HEK293 (cell line): ENCODE measurements around the gene CCR9.

ENCODE experiments used
- CTCF ChIA-PET: fragments of 350-600 bp; formaldehyde crosslinking; extraction: SDS; loops from one replicate; lab custom pipeline; 2021; ENCODE audit warnings: antibody characterized with exemption; lab: Yijun Ruan, JAX
- POLR2A ChIA-PET: fragments of 300-600 bp; formaldehyde crosslinking; extraction: SDS; loops from one replicate; lab custom pipeline; 2020; ENCODE audit warnings: antibody characterized with exemption, inconsistent platforms; lab: Yijun Ruan, JAX
- H3K27ac ChIP-seq: fragments of 200-500 bp; sonication (Bioruptor generic); 2 replicates; pipeline ENCODE4 v1.5.1; 2014; ENCODE audit warnings: low read depth, low read length, control low read depth, inconsistent platforms; ENCODE audit errors: extremely low read depth
- H3K36me3 ChIP-seq, 2 experiments: fragments of 200-500 bp in 1 of 2; sonication (Bioruptor generic) in 1 of 2; 1 replicate in 1 of 2; 2 replicates in 1 of 2; pipeline ENCODE4 v1.5.1; 2014 to 2017; ENCODE audit warnings: inconsistent platforms in 2 of 2, low read length in 2 of 2; ENCODE audit not compliant: control insufficient read depth in 2 of 2, insufficient read depth in 1 of 2
- H3K4me1 ChIP-seq: fragments of 200-500 bp; sonication (Bioruptor generic); 2 replicates; pipeline ENCODE4 v1.5.1; 2014; ENCODE audit warnings: mild to moderate bottlenecking, low read length, inconsistent platforms; ENCODE audit not compliant: control insufficient read depth, insufficient read depth
- H3K4me3 ChIP-seq: 2 replicates; pipeline ENCODE4 v1.5.1; 2011; ENCODE audit warnings: low read depth, mild to moderate bottlenecking, control low read depth, low read length, moderate library complexity
- H3K9me3 ChIP-seq: fragments of 200-500 bp; sonication (Bioruptor generic); 2 replicates; pipeline ENCODE4 v1.5.1; 2014; ENCODE audit warnings: low read depth, low read length, inconsistent platforms; ENCODE audit not compliant: control insufficient read depth, insufficient read depth
- EGR2 ChIP-seq: fragments of 450-650 bp; formaldehyde crosslinking; IDR thresholded peaks from 2 replicates; pipeline ENCODE4 v1.5.1; 2016; ENCODE audit warnings: low read depth, missing biosample characterization, missing genetic modification characterization
- GLI2 ChIP-seq: fragments of 450-650 bp; formaldehyde crosslinking; IDR thresholded peaks from 2 replicates; pipeline ENCODE4; 2017; ENCODE audit warnings: missing biosample characterization, missing genetic modification characterization, low read depth, borderline replicate concordance
- HOXA7 ChIP-seq: sonication (generic); formaldehyde crosslinking; IDR thresholded peaks from 2 replicates; pipeline ENCODE4 v1.8.1; 2022; ENCODE audit warnings: missing genetic modification reagents, borderline replicate concordance
- IKZF3 ChIP-seq: fragments of 450-650 bp; IDR thresholded peaks from 2 replicates; pipeline ENCODE4 v1.5.0; 2018; ENCODE audit warnings: missing biosample characterization, mild to moderate bottlenecking, missing genetic modification characterization, moderate library complexity
- SCRT2 ChIP-seq: fragments of 450-650 bp; formaldehyde crosslinking; IDR thresholded peaks from 2 replicates; pipeline ENCODE4 v1.5.1; 2016; ENCODE audit warnings: missing biosample characterization, missing genetic modification characterization
- SP2 ChIP-seq: fragments of 450-650 bp; formaldehyde crosslinking; IDR thresholded peaks from 2 replicates; pipeline ENCODE4 v1.5.1; 2016; ENCODE audit warnings: missing biosample characterization, missing genetic modification characterization
- TCF7L2 ChIP-seq: IDR thresholded peaks from 2 replicates; pipeline ENCODE4 v1.6.1; 2011; ENCODE audit warnings: low read depth, mild to moderate bottlenecking, inconsistent platforms, low read length, moderate library complexity, borderline replicate concordance
- ZBTB26 ChIP-seq: fragments of 450-650 bp; formaldehyde crosslinking; optimal IDR thresholded peaks from 2 replicates; pipeline ENCODE3; 2016; ENCODE audit warnings: missing biosample characterization, mild to moderate bottlenecking, missing genetic modification characterization
- ZNF132 ChIP-seq: fragments of 450-650 bp; formaldehyde crosslinking; IDR thresholded peaks from 2 replicates; pipeline ENCODE4 v1.5.1; 2017; ENCODE audit warnings: missing biosample characterization, missing genetic modification characterization, borderline replicate concordance
- ZNF133 ChIP-seq: fragments of 450-650 bp; formaldehyde crosslinking; IDR thresholded peaks from 2 replicates; pipeline ENCODE4 v1.5.1; 2016; ENCODE audit warnings: missing biosample characterization, missing genetic modification characterization
- ZNF138 ChIP-seq: fragments of 450-650 bp; formaldehyde crosslinking; IDR thresholded peaks from 2 replicates; pipeline ENCODE4 v1.5.1; 2016; ENCODE audit warnings: missing biosample characterization, missing genetic modification characterization, borderline replicate concordance
- ZNF140 ChIP-seq: fragments of 450-650 bp; formaldehyde crosslinking; IDR thresholded peaks from 2 replicates; pipeline ENCODE4 v1.5.1; 2016; ENCODE audit warnings: missing biosample characterization, missing genetic modification characterization
- ZNF19 ChIP-seq: fragments of 450-650 bp; formaldehyde crosslinking; IDR thresholded peaks from 2 replicates; pipeline ENCODE4; 2016; ENCODE audit warnings: missing biosample characterization, missing genetic modification characterization, low read depth
- ZNF311 ChIP-seq: fragments of 450-650 bp; formaldehyde crosslinking; IDR thresholded peaks from 2 replicates; pipeline ENCODE4 v1.5.1; 2017; ENCODE audit warnings: missing biosample characterization, missing genetic modification characterization, borderline replicate concordance
- ZNF335 ChIP-seq: fragments of 450-650 bp; formaldehyde crosslinking; conservative IDR thresholded peaks from 2 replicates; pipeline ENCODE4 v1.5.1; 2016; ENCODE audit warnings: missing biosample characterization, missing genetic modification characterization
- ZNF558 ChIP-seq: fragments of 450-650 bp; formaldehyde crosslinking; IDR thresholded peaks from 2 replicates; pipeline ENCODE4 v1.5.1; 2016; ENCODE audit warnings: missing biosample characterization, missing genetic modification characterization
- ZNF677 ChIP-seq: fragments of 450-650 bp; IDR thresholded peaks from 2 replicates; pipeline ENCODE4 v1.5.0; 2018; ENCODE audit warnings: missing biosample characterization, mild to moderate bottlenecking, missing genetic modification characterization, moderate library complexity
- ZNF707 ChIP-seq: fragments of 450-650 bp; formaldehyde crosslinking; IDR thresholded peaks from 2 replicates; pipeline ENCODE4 v1.5.1; 2016; ENCODE audit warnings: missing biosample characterization, missing genetic modification characterization
- ZNF843 ChIP-seq: fragments of 450-650 bp; formaldehyde crosslinking; IDR thresholded peaks from 2 replicates; pipeline ENCODE4 v1.5.1; 2016; ENCODE audit warnings: missing biosample characterization, missing genetic modification characterization
- ZSCAN23 ChIP-seq: fragments of 450-650 bp; formaldehyde crosslinking; IDR thresholded peaks from 2 replicates; pipeline ENCODE4 v1.5.1; 2016; ENCODE audit warnings: missing biosample characterization, missing genetic modification characterization
- ZSCAN30 ChIP-seq: fragments of 450-650 bp; IDR thresholded peaks from 2 replicates; pipeline ENCODE4 v1.5.1; 2018; ENCODE audit warnings: missing biosample characterization, mild to moderate bottlenecking, missing genetic modification characterization, moderate library complexity
- TF ChIP-seq, protein P1 (sequence below): fragments of 450-650 bp; IDR thresholded peaks from 2 replicates; pipeline ENCODE4 v1.5.1; 2018; ENCODE audit warnings: missing biosample characterization, missing genetic modification characterization

Gene CCR9

GRCh38 chr3:45860481-45860880 lies 25.9 kb upstream of the CCR9 start (continued):
- TF ChIP-seq ZSCAN30 (tag by site-specific recombination) (no peak), TCF7L2 (no peak), ZNF133 (no peak), GLI2 (tag by site-specific recombination) (no peak), SCRT2 (tag by site-specific recombination) (no peak), ZNF138 (tag by site-specific recombination) (no peak), ZNF19 (tag by site-specific recombination) (no peak), ZNF132 (tag by site-specific recombination) (no peak), ZNF707 (tag by site-specific recombination) (no peak)
- TF ChIP-seq, protein P1, sequence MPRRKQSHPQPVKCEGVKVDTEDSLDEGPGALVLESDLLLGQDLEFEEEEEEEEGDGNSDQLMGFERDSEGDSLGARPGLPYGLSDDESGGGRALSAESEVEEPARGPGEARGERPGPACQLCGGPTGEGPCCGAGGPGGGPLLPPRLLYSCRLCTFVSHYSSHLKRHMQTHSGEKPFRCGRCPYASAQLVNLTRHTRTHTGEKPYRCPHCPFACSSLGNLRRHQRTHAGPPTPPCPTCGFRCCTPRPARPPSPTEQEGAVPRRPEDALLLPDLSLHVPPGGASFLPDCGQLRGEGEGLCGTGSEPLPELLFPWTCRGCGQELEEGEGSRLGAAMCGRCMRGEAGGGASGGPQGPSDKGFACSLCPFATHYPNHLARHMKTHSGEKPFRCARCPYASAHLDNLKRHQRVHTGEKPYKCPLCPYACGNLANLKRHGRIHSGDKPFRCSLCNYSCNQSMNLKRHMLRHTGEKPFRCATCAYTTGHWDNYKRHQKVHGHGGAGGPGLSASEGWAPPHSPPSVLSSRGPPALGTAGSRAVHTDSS (tag by site-specific recombination): no peak

- Histone ChIP-seq H3K4me3 (no peak overlapping the region), H3K36me3 (no peaks in the 10 kb centered on the region)
- CTCF ChIA-PET: interaction anchor here (0.6 kb wide), 1 partner anchor 325 kb away, joined by 3 read pairs; no protein-coding TSS in a partner anchor
- POLR2A ChIA-PET: interaction anchor here (0.5 kb wide), 1 partner anchor 34 kb away, joined by 3 read pairs; no protein-coding TSS in a partner anchor
- TF ChIP-seq TCF7L2 (no peak), HOXA7 (CRISPR knock-in tag) (no peak), EGR2 (no peak), ZNF335 (tag by site-specific recombination) (no peak), ZNF677 (tag by site-specific recombination) (no peak), IKZF3 (tag by site-specific recombination) (no peak), ZNF311 (tag by site-specific recombination) (no peak), ZNF843 (tag by site-specific recombination) (no peak), ZNF558 (tag by site-specific recombination) (no peak), SP2 (tag by site-specific recombination) (no peak), ZNF140 (tag by site-specific recombination) (no peak), ZSCAN23 (tag by site-specific recombination) (no peak), ZBTB26 (tag by site-specific recombination) (no peak)
- TF ChIP-seq, all 188 proteins: peak for 0
- H3K4me1 ChIP-seq: no peaks in the 10 kb centered on the region
- no peaks in the 10 kb centered on the region for H3K9me3 ChIP-seq
- H3K27ac ChIP-seq: no peak overlapping the region
These were observed 25.2 kb upstream of the CCR9 start for GRCh38 chr3:45861043-45861719.
